ENCODE measurements around the gene SLC37A2. TPM values are rescaled to one million over a fixed set of nuclear protein-coding genes. Genes with fewer than 3 reads are reported as not detected.
"Not testable (repeated sequence)": the region's sequence is repeated elsewhere in the genome, so short reads cannot be mapped to it uniquely, and the experiment has no call there.

Gene SLC37A2
- total RNA-seq, 1 experiment from 2014 or later: 153 TPM

DNA sequence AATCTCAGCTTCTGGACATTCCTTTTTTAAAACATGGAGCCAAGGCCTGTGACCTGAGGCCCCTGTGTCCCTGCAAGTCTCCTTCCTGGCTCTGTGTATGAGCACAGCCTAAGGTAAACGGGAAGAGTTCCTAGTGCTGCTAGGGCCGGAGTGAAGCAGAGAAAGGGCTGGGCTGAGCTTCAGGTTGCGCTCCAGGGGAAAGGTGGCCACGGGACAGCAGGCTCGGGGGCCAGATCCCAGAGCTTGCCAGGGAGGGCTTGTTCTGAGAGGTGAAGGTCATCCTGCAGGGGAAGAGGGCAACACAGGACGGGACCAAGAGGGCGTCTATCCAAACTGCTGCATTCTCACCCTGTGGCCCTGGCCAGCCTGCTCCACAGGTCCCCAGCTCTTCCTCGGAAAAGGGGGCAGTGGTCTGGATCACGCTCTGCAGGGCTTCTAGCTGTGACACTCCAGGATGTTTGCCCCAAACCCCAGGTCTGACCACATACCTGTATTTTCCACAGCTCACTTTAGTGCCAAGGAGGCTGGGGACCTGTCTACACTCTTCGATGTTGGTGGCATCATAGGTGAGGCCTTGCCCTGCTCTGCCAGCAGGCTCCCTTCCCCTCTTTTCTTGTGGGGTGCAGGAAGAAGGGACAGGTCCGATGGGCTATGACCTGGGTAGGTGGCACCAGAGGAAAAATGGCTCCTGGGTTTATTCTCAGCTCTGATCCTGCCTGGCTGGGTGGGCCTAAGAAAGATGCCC lies 20.4 kb downstream of the SLC37A2 start:
- no peak for DNase-seq (ENCODE audit: low read depth)

DNA sequence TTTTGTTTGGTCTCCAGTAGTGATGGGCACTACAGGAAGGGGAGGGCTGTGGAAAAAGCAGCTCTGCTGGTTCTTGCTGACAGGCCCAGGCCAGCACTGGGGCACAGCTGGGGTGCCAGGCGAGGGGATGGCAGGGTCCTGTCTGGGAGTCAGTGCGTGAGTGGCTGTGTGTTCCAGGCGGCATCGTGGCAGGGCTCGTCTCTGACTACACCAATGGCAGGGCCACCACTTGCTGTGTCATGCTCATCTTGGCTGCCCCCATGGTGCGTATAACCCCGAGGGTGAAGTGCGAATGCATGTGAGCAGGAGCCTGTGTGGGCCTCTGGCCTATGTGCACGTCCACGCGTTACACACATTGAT lies 20.9 kb downstream of the SLC37A2 start:
- no peak for DNase-seq (ENCODE audit: low read depth)

DNA sequence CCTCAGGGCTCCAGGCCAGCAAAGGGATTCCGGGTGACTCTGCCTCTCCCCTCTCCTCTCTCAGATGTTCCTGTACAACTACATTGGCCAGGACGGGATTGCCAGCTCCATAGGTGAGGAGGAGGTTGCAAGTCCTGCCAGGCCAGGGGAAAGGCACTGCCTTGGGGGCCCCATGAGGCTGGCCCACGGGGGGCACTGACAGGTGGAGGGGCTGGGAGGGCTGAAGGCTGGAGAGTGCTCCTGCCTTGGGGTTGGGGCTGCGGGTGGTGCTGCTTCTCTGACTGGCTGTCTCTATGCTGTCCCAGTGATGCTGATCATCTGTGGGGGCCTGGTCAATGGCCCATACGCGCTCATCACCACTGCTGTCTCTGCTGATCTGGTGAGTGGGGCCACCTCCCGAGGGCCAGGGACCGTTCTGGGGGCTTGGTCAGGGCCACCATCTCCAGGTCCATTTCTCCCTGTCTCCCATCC lies 21.7 kb downstream of the SLC37A2 start:
- no peak for DNase-seq (ENCODE audit: low read depth)

GRCh38 chr11:125085301-125086081 lies 22.4 kb downstream of the SLC37A2 start:
- no peak for DNase-seq (ENCODE audit: low read depth)

DNA sequence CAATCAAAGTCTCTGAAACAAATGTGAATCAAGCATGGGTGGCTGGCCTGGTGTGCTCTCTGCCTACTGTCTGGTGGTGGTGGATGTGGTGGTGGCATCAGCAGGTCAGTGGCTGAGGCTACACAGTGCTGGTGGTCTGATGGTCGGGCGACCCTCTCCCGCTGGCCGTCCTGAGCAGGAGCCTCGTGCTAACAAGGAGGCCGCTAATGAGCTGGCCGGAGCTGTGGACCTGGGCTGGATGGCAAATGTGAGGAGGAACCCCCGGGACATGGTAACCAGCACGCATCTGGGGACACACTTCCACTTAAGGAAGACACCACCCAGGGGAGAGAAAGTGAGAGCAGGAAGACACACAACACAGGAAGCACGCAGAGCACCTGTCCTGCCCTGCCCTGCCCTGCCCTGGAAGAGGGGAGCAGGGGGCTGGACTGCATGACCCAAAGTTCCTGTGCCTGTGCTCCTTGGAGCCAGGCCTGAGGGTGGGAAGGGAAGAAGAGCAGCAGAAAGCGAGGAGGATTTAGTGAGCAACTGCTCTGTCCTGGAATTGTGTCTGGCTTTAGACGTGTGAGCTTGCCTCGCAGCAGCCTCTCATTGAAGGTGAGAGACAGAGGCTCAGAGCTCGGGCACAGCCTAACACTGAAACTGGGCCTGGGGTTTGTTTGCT lies 23.7 kb downstream of the SLC37A2 start:
- DNase-seq (ENCODE audit: low read depth): no peak

DNA sequence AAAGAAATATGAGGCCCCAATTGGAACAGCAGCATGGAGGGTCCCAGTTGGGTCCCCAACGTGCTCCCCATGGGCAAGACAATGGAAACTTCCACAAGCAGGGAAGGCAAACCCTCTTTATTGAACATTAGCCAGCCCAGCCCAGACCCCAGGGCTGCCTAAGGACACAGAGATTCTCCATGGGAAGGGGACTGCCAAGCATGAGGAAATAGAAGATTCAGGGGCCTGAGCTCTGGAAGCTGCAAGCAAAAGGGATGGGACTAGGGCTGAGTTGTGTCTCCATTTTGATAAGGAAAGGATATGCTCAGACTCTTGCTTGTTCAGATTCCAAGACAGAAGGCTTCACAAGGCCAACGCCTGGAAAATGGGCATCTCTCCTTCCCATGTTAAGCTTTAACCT lies 25.0 kb downstream of the SLC37A2 start:
- DNase-seq (ENCODE audit: low read depth): no peak

- DNase-seq (ENCODE audit: low read depth): no peak
Measured at GRCh38 chr11:125088576-125089455, 25.7 kb downstream of the SLC37A2 start.

DNA sequence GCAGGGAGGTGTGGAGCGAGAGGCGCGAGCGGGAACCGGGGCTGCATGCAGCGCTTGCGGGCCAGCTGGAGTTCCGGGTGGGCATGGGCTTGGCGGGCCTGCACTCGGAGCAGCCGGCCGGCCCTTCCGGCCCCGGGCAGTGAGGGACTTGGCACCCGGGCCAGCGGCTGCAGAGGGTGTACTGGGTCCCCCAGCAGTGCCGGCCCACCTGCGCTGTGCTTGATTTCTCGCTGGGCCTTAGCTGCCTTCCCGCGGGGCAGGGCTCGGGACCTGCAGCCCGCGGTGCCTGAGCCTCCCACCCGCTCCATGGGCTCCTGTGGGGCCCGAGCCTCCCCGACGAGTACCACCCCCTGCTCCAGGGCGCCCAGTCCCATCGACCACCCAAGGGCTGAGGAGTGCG lies 26.4 kb downstream of the SLC37A2 start:
- DNase-seq (ENCODE audit: low read depth): not testable (repeated sequence)

GRCh38 chr11:125090151-125090550 lies 27.0 kb downstream of the SLC37A2 start:
- not testable (repeated sequence) for DNase-seq (ENCODE audit: low read depth)

- no peak for DNase-seq (ENCODE audit: low read depth)
Measured at GRCh38 chr11:125090816-125091215, 27.7 kb downstream of the SLC37A2 start.

DNA sequence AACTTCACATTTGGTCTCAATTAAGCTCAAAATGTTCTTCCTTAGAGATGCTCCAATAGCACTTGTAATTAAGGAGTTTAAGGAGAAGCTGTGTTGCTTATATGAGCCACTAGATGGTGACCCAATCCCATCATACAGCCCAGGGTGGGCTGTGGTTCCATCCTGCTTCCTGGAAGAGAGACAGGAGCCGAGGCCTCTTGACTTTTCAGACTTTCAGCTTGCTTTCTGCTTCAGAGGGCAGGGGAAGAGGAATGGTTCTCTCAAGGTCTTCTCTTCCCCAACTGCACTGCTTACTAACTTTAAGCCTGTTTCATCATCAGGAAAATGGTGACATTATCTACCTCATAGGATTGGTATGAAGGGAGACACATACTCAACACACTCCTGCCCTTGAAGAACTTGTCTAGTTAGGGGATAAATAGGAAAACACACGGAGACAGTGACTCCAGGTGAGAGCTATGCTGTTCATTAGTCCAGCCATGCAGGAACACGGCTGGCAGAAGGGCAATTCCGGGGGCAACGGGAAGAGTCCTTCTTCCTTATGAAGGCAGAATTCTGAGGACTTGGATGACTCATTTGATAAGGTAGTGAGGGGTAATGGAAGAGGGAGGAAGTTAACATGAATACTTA lies 28.3 kb downstream of the SLC37A2 start:
- DNase-seq (ENCODE audit: low read depth): peak; percentile 73

- no peak for DNase-seq (ENCODE audit: low read depth)
Measured at GRCh38 chr11:125091877-125092664, 29.0 kb downstream of the SLC37A2 start.

DNA sequence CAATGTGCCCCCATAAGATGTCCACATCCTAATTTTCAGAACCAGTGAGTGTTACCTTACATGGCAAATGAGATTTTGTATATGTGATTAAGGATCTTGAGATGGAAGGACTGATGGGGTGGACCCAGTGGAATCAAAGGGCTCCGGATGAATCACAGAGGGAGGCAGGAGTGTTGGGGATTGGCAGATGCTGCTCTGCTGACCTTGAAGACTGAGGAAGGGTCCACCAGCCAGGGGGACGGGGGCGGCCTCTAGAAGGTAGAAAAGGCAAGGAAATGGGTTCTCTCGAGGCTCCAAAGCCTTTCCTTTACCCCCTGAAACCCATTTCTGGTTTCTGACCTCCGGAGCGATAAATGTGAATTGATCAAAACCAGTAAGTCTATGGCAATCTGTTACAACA lies 29.6 kb downstream of the SLC37A2 start:
- no peak for DNase-seq (ENCODE audit: low read depth)

DNA sequence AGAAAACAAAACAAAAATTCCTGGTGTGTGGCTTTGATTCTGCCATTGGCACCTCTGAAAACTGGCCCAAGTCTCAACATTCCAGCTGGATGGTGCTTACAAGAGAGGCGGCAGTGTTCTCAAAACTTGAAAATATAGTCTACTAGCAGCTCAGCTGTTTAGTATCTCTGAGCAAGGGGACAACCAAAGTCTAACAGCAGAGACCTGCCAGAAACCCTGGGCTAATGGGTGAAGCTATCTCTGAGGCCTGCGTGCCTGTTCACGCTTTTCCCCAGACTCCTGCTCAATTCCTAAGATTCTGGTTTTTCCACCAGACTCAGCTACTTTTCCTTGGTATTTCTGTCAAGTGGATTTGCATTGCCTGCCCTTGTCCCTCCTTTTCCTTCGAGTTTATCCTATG lies 30.4 kb downstream of the SLC37A2 start:
- DNase-seq (ENCODE audit: low read depth): no peak

DNA sequence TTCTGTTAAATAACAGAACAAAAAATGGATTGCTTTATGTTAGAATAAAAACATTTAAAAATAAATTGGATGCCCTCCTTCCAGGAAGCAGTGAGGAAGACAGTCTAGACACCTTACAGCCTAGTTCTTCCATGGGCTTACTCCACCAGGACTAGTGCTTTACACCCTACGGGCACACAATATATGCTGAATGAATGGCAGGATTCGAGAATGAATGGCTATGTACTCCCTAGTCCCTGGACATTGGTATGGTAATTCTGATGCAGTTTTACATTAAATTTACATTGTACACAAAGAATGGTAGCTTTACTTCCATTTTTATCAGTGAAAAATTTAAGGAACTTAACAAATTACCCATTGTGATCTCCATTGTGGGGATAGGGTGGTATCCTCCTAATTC lies 31.6 kb downstream of the SLC37A2 start:
- DNase-seq (ENCODE audit: low read depth): no peak

- no peak for DNase-seq (ENCODE audit: low read depth)
Measured at GRCh38 chr11:125100136-125100535, 37.0 kb downstream of the SLC37A2 start.

GRCh38 chr11:125101596-125101995 lies 38.5 kb downstream of the SLC37A2 start:
- no peak for DNase-seq (ENCODE audit: low read depth)

GRCh38 chr11:125102025-125102424 lies 38.9 kb downstream of the SLC37A2 start:
- no peak for DNase-seq (ENCODE audit: low read depth)

DNA sequence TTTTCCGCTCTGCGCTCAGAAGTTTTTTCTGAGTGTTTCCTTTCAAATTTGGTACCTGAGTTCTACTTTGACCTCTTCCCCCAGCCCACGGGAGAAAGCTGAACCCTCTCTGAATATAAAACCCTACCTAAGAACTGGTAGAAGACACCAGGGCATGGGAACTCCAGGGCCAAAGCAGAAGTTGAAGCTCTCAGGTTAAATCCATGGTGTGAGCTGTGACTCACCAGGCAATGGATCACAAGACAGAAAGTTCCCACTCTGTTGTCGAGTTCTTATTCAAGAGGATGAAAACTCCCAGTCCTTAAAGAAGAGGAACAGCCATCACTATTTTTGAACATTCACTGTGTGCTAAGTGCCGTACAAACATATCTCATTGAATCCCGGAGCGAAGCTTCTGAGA lies 39.4 kb downstream of the SLC37A2 start:
- no peak for DNase-seq (ENCODE audit: low read depth)

DNA sequence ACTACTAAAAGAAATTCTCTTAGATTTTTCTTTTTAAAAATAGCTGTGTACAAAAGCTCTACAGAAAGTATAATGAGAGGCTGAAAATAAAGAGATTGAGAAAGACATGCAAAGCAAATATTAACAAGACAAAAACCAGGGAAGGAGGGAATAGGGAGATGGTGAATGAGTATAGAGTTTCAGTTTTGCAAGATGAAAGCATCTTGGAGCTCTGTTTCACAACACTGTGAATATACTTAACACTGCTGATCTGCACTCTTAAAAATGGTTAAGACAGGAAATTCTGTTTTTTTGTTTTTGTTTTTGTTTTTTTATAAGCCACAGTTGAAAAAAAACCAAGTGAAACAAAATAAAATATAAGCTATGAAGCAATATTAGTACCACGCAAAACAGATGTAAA lies 42.8 kb downstream of the SLC37A2 start:
- no peak for DNase-seq (ENCODE audit: low read depth)
